ENCODE measurements around the gene RNF38.
A peak's percentile ranks its signal among the peaks of the same experiment; 100 is the strongest.
"Not testable (repeated sequence)": the region's sequence is repeated elsewhere in the genome, so short reads cannot be mapped to it uniquely, and the experiment has no call there.

The RNF38 gene

GRCh38 chr9:36315283-36315682 lies 84.8 kb downstream of the RNF38 start:
- Histone ChIP-seq H3K4ac (ENCODE audit: low read depth in 1 of 2, low read length in 2 of 2) (no peak overlapping the region), H2BK12ac (ENCODE audit: low read length in 2 of 2) (no peak overlapping the region), H3K36me3 (ENCODE audit: control insufficient read depth in 1 of 2, insufficient read depth in 2 of 2, low read depth in 1 of 2, low read length in 2 of 2) (no peaks in the 10 kb centered on the region), H3K9me3 (ENCODE audit: control insufficient read depth, low read length) (no peaks in the 10 kb centered on the region), H3K18ac (ENCODE audit: low read depth in 1 of 2, low read length in 2 of 2) (no peak overlapping the region), H2BK120ac (ENCODE audit: low read depth, low read length) (no peak overlapping the region), H3K79me1 (replicated peaks; ENCODE audit: low read length, poor library complexity, severe bottlenecking) (no peaks in the 10 kb centered on the region), H4K91ac (ENCODE audit: low read length) (no peak overlapping the region), H3K27me3 (ENCODE audit: control insufficient read depth in 1 of 2, insufficient read depth in 1 of 2, low read length in 2 of 2) (peaks cover 0 to 12% of the 10 kb centered on the region in 2 experiments), H3K9ac (ENCODE audit: low read length) (no peak overlapping the region), H3K14ac (ENCODE audit: low read length in 2 of 2) (no peak overlapping the region), H2AFZ (ENCODE audit: low read depth, low read length) (no peak overlapping the region), H2BK5ac (ENCODE audit: low read depth, low read length, poor library complexity, severe bottlenecking) (no peak overlapping the region), H3K4me3 (ENCODE audit: insufficient read depth in 1 of 2, low read depth in 1 of 2, low read length in 2 of 2) (no peak overlapping the region), H4K8ac (ENCODE audit: low read length) (no peak overlapping the region), H3K27ac (ENCODE audit: low read length, poor library complexity, severe bottlenecking) (no peak overlapping the region), H3K23ac (ENCODE audit: low read length in 2 of 2) (no peak overlapping the region), H3K4me2 (ENCODE audit: low read length, poor library complexity, severe bottlenecking) (no peak overlapping the region), H2BK15ac (ENCODE audit: low read depth, poor library complexity, severe bottlenecking) (no peak overlapping the region), H3K4me1 (ENCODE audit: control insufficient read depth, insufficient read depth, low read depth, low read length) (peaks cover 24% of the 10 kb centered on the region), H2AK5ac (ENCODE audit: low read length, severe bottlenecking) (peak overlapping the region; percentile 3)
- 31% methylated on average over 3 of the region's 3 CpGs for WGBS
- peak; percentile 14 for DNase-seq

DNA sequence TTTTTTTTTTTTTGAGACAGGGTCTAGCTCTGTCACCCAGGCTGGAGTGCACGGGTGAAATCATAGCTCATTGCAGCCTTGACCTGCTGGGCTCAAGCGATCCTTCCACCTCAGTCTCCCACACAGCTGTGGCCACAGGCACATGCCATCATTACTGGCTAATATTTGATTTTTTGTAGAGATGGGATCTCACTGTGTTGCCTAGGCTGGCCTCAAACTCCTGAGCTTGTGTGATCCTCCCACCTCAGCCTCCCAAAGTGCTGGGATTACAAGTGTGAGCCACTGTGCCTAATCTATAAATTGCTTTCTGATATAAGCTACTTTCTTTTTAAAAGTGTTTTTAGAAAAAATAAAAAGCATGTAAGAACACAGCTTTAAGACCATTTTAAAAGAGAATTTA lies 85.3 kb downstream of the RNF38 start:
- Histone ChIP-seq H3K27ac (ENCODE audit: low read length, poor library complexity, severe bottlenecking) (no peak overlapping the region), H2BK12ac (ENCODE audit: low read length in 2 of 2) (no peak overlapping the region), H2BK120ac (ENCODE audit: low read depth, low read length) (no peak overlapping the region), H3K9me3 (ENCODE audit: control insufficient read depth, low read length) (no peaks in the 10 kb centered on the region), H3K18ac (ENCODE audit: low read depth in 1 of 2, low read length in 2 of 2) (peak overlapping the region in 1 of 2 experiments; percentile 57), H3K4me2 (ENCODE audit: low read length, poor library complexity, severe bottlenecking) (no peak overlapping the region), H3K14ac (ENCODE audit: low read length in 2 of 2) (no peak overlapping the region), H3K27me3 (ENCODE audit: control insufficient read depth in 1 of 2, insufficient read depth in 1 of 2, low read length in 2 of 2) (peaks cover 0 to 12% of the 10 kb centered on the region in 2 experiments), H3K4me3 (ENCODE audit: insufficient read depth in 1 of 2, low read depth in 1 of 2, low read length in 2 of 2) (no peak overlapping the region), H2AK5ac (ENCODE audit: low read length, severe bottlenecking) (no peak overlapping the region), H3K79me1 (replicated peaks; ENCODE audit: low read length, poor library complexity, severe bottlenecking) (no peaks in the 10 kb centered on the region), H4K91ac (ENCODE audit: low read length) (no peak overlapping the region), H2AFZ (ENCODE audit: low read depth, low read length) (no peak overlapping the region), H2BK15ac (ENCODE audit: low read depth, poor library complexity, severe bottlenecking) (no peak overlapping the region), H3K36me3 (ENCODE audit: control insufficient read depth in 1 of 2, insufficient read depth in 2 of 2, low read depth in 1 of 2, low read length in 2 of 2) (no peaks in the 10 kb centered on the region), H2BK5ac (ENCODE audit: low read depth, low read length, poor library complexity, severe bottlenecking) (no peak overlapping the region), H3K4me1 (ENCODE audit: control insufficient read depth, insufficient read depth, low read depth, low read length) (peaks cover 23% of the 10 kb centered on the region), H4K8ac (ENCODE audit: low read length) (no peak overlapping the region), H3K23ac (ENCODE audit: low read length in 2 of 2) (no peak overlapping the region), H3K4ac (ENCODE audit: low read depth in 1 of 2, low read length in 2 of 2) (no peak overlapping the region), H3K9ac (ENCODE audit: low read length) (no peak overlapping the region)
- WGBS = 93% methylated on average over 2 of the region's 2 CpGs
- no peak for DNase-seq

DNA sequence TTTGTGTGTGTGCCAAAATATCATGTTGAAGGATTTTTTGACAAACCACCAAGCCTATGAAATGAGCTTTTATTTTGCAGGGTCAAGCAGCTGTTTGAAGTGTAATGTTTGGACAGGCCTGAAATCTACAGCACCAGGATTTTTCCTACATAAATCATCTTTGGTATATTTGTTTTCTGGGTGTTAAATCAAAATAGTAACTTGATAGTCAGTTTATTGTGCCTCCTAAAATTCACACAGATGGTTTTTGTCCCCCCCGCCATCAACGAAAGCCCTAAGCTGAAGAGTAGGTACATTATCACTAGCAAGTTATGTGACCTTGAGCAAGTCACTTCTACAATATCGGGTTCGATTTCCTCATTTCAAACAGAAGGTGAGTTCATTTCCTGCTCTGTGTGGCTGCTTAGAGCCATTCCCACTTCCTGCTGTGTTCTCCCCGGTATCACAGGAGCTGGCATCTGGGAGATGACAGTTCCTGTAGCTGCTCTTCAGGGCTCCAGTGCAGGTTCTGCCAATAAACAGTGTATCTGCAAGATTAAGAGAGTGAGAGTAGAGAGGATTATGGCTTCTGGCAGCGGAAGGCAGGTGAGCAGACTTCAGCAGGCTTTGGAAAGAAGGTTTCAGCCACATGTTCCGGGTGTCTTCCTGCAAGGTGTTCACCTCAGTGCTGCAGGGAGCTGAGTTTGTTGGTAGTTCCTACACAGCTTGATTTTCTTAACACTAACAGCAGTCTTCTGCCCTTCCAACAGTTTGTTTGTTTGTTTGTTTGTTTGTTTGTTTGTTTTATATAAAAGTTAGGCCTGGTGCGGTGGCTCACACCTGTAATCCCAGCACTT lies 93.4 kb downstream of the RNF38 start:
- Histone ChIP-seq H3K23ac (ENCODE audit: low read length in 2 of 2) (no peak overlapping the region), H3K18ac (ENCODE audit: low read depth in 1 of 2, low read length in 2 of 2) (no peak overlapping the region), H3K9ac (ENCODE audit: low read length) (no peak overlapping the region), H3K79me1 (replicated peaks; ENCODE audit: low read length, poor library complexity, severe bottlenecking) (no peaks in the 10 kb centered on the region), H4K91ac (ENCODE audit: low read length) (no peak overlapping the region), H4K8ac (ENCODE audit: low read length) (no peak overlapping the region), H2BK5ac (ENCODE audit: low read depth, low read length, poor library complexity, severe bottlenecking) (no peak overlapping the region), H3K27me3 (ENCODE audit: control insufficient read depth in 1 of 2, insufficient read depth in 1 of 2, low read length in 2 of 2) (no peaks in the 10 kb centered on the region), H3K4me2 (ENCODE audit: low read length, poor library complexity, severe bottlenecking) (no peak overlapping the region), H3K4ac (ENCODE audit: low read depth in 1 of 2, low read length in 2 of 2) (no peak overlapping the region), H2BK120ac (ENCODE audit: low read depth, low read length) (no peak overlapping the region), H2BK12ac (ENCODE audit: low read length in 2 of 2) (no peak overlapping the region), H3K14ac (ENCODE audit: low read length in 2 of 2) (no peak overlapping the region), H2AFZ (ENCODE audit: low read depth, low read length) (no peak overlapping the region), H3K36me3 (ENCODE audit: control insufficient read depth in 1 of 2, insufficient read depth in 2 of 2, low read depth in 1 of 2, low read length in 2 of 2) (no peaks in the 10 kb centered on the region), H3K9me3 (ENCODE audit: control insufficient read depth, low read length) (no peaks in the 10 kb centered on the region), H3K27ac (ENCODE audit: low read length, poor library complexity, severe bottlenecking) (no peak overlapping the region), H3K4me1 (ENCODE audit: control insufficient read depth, insufficient read depth, low read depth, low read length) (peaks cover 3% of the 10 kb centered on the region), H2AK5ac (ENCODE audit: low read length, severe bottlenecking) (no peak overlapping the region), H3K4me3 (ENCODE audit: insufficient read depth in 1 of 2, low read depth in 1 of 2, low read length in 2 of 2) (no peak overlapping the region), H2BK15ac (ENCODE audit: low read depth, poor library complexity, severe bottlenecking) (no peak overlapping the region)
- WGBS = 65% methylated on average over 8 of the region's 8 CpGs
- no peak for DNase-seq

- H4K8ac ChIP-seq (ENCODE audit: low read length); H4K91ac ChIP-seq (ENCODE audit: low read length); H3K14ac ChIP-seq (ENCODE audit: low read length in 2 of 2); H3K4ac ChIP-seq (ENCODE audit: low read depth in 1 of 2, low read length in 2 of 2); DNase-seq; H3K9me3 ChIP-seq (ENCODE audit: control insufficient read depth, low read length); H3K79me1 ChIP-seq (replicated peaks; ENCODE audit: low read length, poor library complexity, severe bottlenecking); H3K27ac ChIP-seq (ENCODE audit: low read length, poor library complexity, severe bottlenecking); H3K4me1 ChIP-seq (ENCODE audit: control insufficient read depth, insufficient read depth, low read depth, low read length); H2BK120ac ChIP-seq (ENCODE audit: low read depth, low read length); H3K18ac ChIP-seq (ENCODE audit: low read depth in 1 of 2, low read length in 2 of 2); H2BK5ac ChIP-seq (ENCODE audit: low read depth, low read length, poor library complexity, severe bottlenecking); H3K4me2 ChIP-seq (ENCODE audit: low read length, poor library complexity, severe bottlenecking); H3K36me3 ChIP-seq (ENCODE audit: control insufficient read depth in 1 of 2, insufficient read depth in 2 of 2, low read depth in 1 of 2, low read length in 2 of 2); H3K23ac ChIP-seq (ENCODE audit: low read length in 2 of 2); H2BK15ac ChIP-seq (ENCODE audit: low read depth, poor library complexity, severe bottlenecking); H2BK12ac ChIP-seq (ENCODE audit: low read length in 2 of 2); H2AK5ac ChIP-seq (ENCODE audit: low read length, severe bottlenecking); H3K9ac ChIP-seq (ENCODE audit: low read length); H3K27me3 ChIP-seq (ENCODE audit: control insufficient read depth in 1 of 2, insufficient read depth in 1 of 2, low read length in 2 of 2); H3K4me3 ChIP-seq (ENCODE audit: insufficient read depth in 1 of 2, low read depth in 1 of 2, low read length in 2 of 2); H2AFZ ChIP-seq (ENCODE audit: low read depth, low read length): not testable (repeated sequence)
- 87% methylated on average over 1 of the region's 2 CpGs for WGBS
These were observed 95.7 kb downstream of the RNF38 start for GRCh38 chr9:36304366-36304765.

Data from mesenchymal stem cell (in vitro differentiated cells and primary cell).